PC-9 (cell line): Measurements from ENCODE around the gene ADIG. TPM values are rescaled to one million over a fixed set of nuclear protein-coding genes. Genes with fewer than 3 reads are reported as not detected.

Experiments
- BruUV-seq: library from RNA; stranded (reverse); fragments of 400-500 nt; replicated peaks from 2 replicates; lab custom pipeline; 2021; lab: Mats Ljungman, UMichigan
- CTCF ChIA-PET: fragments of 300-600 bp; sonication (Branson Sonifier 250); formaldehyde crosslinking; loops from one replicate; lab custom pipeline; 2022; ENCODE audit warnings: antibody characterized with exemption; lab: Charles Lee
- POLR2A ChIA-PET: fragments of 300-600 bp; sonication (Branson Sonifier 250); formaldehyde crosslinking; loops from one replicate; lab custom pipeline; 2022; ENCODE audit warnings: antibody characterized with exemption; ENCODE audit not compliant: unreplicated experiment; lab: Charles Lee
- DNase-seq, 2 experiments: peaks; one replicate each; pipeline versions ENCODE4 v3.0.0 to v3.0.0-alpha.2; 2015 to 2022; ENCODE audit warnings: mixed read lengths in 1 of 2
- H2AFZ ChIP-seq: fragments of 200-600 bp; sonication (generic); 2 replicates; pipeline ENCODE4 v1.8.1; 2017; ENCODE audit warnings: antibody characterized with exemption
- H3F3A ChIP-seq: fragments of 200-600 bp; sonication (generic); 2 replicates; pipeline ENCODE4 v1.8.1; 2017; ENCODE audit warnings: antibody characterized with exemption, mild to moderate bottlenecking, low read depth; ENCODE audit not compliant: insufficient read depth
- H3K27ac ChIP-seq: fragments of 200-600 bp; sonication (generic); 2 replicates; pipeline ENCODE4 v1.6.1; 2016; ENCODE audit warnings: mixed run types
- H3K27me3 ChIP-seq: fragments of 200-600 bp; sonication (generic); 2 replicates; pipeline ENCODE4 v1.6.1; 2016; ENCODE audit warnings: low read depth, mixed run types; ENCODE audit not compliant: insufficient read depth
- H3K36me3 ChIP-seq: fragments of 200-600 bp; sonication (generic); 2 replicates; pipeline ENCODE4 v1.6.1; 2016; ENCODE audit warnings: low read depth, mixed run types
- H3K4me1 ChIP-seq: fragments of 200-600 bp; sonication (generic); replicated peaks from 2 replicates; pipeline ENCODE4 v1.6.1; 2016; ENCODE audit warnings: mixed run types; ENCODE audit not compliant: insufficient read depth
- H3K4me2 ChIP-seq: fragments of 200-600 bp; sonication (generic); 2 replicates; pipeline ENCODE4 v1.6.1; 2017; ENCODE audit warnings: mixed run types
- H3K4me3 ChIP-seq: fragments of 200-600 bp; sonication (generic); 2 replicates; pipeline ENCODE4 v1.6.1; 2016; ENCODE audit warnings: mixed run types
- H3K79me2 ChIP-seq: fragments of 200-600 bp; sonication (generic); 2 replicates; pipeline ENCODE4 v1.6.1; 2017; ENCODE audit warnings: low read depth, mixed run types
- H3K9me2 ChIP-seq: fragments of 200-600 bp; sonication (generic); 2 replicates; pipeline ENCODE4 v1.8.1; 2017; ENCODE audit warnings: mild to moderate bottlenecking; ENCODE audit not compliant: insufficient read depth
- H3K9me3 ChIP-seq: fragments of 200-600 bp; sonication (generic); 2 replicates; pipeline ENCODE4 v1.8.1; 2016; ENCODE audit warnings: low read depth; ENCODE audit not compliant: insufficient read depth
- H4K20me1 ChIP-seq: fragments of 200-600 bp; sonication (generic); 2 replicates; pipeline ENCODE4 v1.8.1; 2017; ENCODE audit not compliant: insufficient read depth
- EZH2 ChIP-seq: fragments of 200-600 bp; sonication (generic); IDR thresholded peaks from 2 replicates; pipeline ENCODE4 v1.8.0; 2017; ENCODE audit warnings: antibody characterized with exemption, low read depth
- intact Hi-C: fragments of 100-400 bp; cut with micrococcal nuclease; formaldehyde crosslinking; loops from one replicate; pipeline ENCODE4 v1.10.0; 2022; ENCODE audit not compliant: unreplicated experiment
- total RNA-seq: library from RNA; stranded (reverse); gene quantifications from 2 replicates; pipeline ENCODE4 v1.2.3, GENCODE V29; 2021
- TF ChIP-seq, protein P1 (sequence below): fragments of 200-600 bp; sonication (generic); conservative IDR thresholded peaks from 2 replicates; pipeline ENCODE4 v1.6.1; 2017; ENCODE audit warnings: mixed run types, antibody characterized with exemption, mild to moderate bottlenecking, moderate library complexity

Gene ADIG
- total RNA-seq, 1 experiment from 2014 or later: not detected

DNA sequence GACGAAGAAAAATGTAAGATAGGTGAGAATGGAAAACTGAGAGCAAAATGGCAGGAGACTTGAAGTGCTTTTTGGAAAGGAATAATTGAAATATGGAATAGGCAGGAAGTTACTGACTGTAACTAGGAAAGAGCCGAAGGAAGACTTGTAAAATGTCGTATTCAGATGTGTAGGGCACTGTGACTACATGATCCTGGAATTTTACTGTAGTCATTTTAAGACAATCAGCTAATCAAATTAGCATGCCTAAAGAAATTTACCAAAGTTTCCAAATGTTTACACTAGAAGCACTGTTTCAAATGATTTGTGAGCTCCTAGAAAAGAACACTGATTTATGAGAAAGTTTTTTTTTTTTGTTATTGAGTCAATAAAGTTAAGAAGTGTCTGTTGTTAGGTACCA is 21.2 kb upstream of the ADIG start:
- no peak overlapping the region for H2AFZ ChIP-seq
- POLR2A ChIA-PET: no interaction called here

DNA sequence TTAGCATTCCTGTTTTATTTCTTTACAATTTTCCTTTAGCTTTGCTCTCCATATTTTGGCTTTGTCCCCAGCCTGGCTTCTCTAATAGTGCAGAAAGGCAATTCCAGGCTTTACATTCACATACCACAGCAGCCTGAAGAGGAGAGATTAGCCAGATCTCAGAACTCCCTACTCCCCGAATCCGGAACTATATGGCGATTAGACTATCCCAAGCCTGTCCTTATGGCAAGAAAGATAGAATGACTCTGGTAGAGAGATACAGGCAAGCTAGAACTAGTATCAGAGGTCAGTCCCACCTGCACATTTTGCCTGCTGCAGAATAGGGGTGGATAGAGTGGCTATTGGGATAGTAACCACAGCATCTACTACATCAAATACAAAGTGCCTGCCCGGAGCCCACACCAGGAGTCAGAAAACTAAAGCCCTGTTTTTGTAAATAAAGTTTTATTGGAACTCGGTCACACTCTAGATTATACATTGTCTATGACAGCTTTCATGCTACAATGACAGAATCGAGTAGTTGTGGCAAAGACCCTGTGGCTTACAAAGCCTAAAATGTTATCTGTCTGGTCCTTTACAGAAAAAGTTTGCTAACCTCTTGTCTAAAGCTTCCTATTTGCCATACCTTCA is 17.1 kb upstream of the ADIG start:
- Histone ChIP-seq H3K4me2 (no peak overlapping the region), H2AFZ (no peak overlapping the region), H3K9me2 (no peaks in the 10 kb centered on the region), H3K4me1 (no peaks in the 10 kb centered on the region), H3K27ac (no peak overlapping the region), H3K79me2 (no peaks in the 10 kb centered on the region), H4K20me1 (no peaks in the 10 kb centered on the region; the same call in 1 of the 2 replicates), H3K36me3 (peaks cover 23% of the 10 kb centered on the region), H3K9me3 (no peaks in the 10 kb centered on the region), H3F3A (no peaks in the 10 kb centered on the region; the same call in 1 of the 2 replicates), H3K27me3 (no peaks in the 10 kb centered on the region), H3K4me3 (no peak overlapping the region)
- no TSS peak for BruUV-seq
- POLR2A ChIA-PET: no interaction called here
- intact Hi-C loops: loop anchor here (10.0 kb wide), 1 partner anchor 59 kb away; no protein-coding TSS in a partner anchor
- CTCF ChIA-PET: no interaction called here
- TF ChIP-seq, protein P1, sequence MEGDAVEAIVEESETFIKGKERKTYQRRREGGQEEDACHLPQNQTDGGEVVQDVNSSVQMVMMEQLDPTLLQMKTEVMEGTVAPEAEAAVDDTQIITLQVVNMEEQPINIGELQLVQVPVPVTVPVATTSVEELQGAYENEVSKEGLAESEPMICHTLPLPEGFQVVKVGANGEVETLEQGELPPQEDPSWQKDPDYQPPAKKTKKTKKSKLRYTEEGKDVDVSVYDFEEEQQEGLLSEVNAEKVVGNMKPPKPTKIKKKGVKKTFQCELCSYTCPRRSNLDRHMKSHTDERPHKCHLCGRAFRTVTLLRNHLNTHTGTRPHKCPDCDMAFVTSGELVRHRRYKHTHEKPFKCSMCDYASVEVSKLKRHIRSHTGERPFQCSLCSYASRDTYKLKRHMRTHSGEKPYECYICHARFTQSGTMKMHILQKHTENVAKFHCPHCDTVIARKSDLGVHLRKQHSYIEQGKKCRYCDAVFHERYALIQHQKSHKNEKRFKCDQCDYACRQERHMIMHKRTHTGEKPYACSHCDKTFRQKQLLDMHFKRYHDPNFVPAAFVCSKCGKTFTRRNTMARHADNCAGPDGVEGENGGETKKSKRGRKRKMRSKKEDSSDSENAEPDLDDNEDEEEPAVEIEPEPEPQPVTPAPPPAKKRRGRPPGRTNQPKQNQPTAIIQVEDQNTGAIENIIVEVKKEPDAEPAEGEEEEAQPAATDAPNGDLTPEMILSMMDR: no peak
- no peak for TF ChIP-seq EZH2
- no peak for DNase-seq

More for the DNA sequence above, 21.2 kb upstream of the ADIG start:
- Histone ChIP-seq H3K4me1 (no peaks in the 10 kb centered on the region), H3K79me2 (no peaks in the 10 kb centered on the region), H3K36me3 (peaks cover 32% of the 10 kb centered on the region), H3K27me3 (no peaks in the 10 kb centered on the region), H3K27ac (no peak overlapping the region), H3F3A (peaks cover 4% of the 10 kb centered on the region), H3K4me3 (no peak overlapping the region), H3K9me3 (no peaks in the 10 kb centered on the region), H4K20me1 (no peaks in the 10 kb centered on the region; the same call in 1 of the 2 replicates), H3K9me2 (no peaks in the 10 kb centered on the region), H3K4me2 (no peak overlapping the region)
- no peak for DNase-seq
- no TSS peak for BruUV-seq
- CTCF ChIA-PET: no interaction called here
- no peak for TF ChIP-seq EZH2
- TF ChIP-seq, protein P1: no peak
- intact Hi-C loops: loop anchor here (10.0 kb wide), 1 partner anchor 55 kb away; no protein-coding TSS in a partner anchor

DNA sequence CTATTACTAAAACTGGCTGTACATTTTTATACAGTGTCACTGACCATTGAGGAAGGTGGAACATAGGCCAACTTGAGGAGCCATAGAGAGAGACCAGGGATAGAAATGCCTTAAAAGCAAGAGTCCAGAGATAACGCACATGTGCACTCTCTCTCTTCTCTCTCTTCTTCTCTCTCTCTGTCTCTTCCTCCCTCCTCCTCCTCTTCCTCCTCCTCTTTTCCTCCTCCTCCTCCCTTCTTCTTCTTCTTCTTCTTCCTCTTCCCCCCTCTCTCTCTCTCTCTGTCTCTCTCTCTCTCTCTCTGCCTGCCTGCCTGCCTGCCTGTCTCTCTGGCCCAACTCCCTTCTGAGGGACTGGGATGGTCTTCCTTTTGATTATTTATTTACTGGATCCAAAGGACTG is 16.3 kb upstream of the ADIG start:
- Histone ChIP-seq H3K9me2 (no peaks in the 10 kb centered on the region), H2AFZ (no peak overlapping the region), H3K4me2 (no peak overlapping the region), H3K9me3 (no peaks in the 10 kb centered on the region), H3K36me3 (peaks cover 19% of the 10 kb centered on the region; the same call in 1 of the 2 replicates), H3K79me2 (no peaks in the 10 kb centered on the region), H3K27me3 (no peaks in the 10 kb centered on the region), H3K27ac (no peak overlapping the region), H4K20me1 (no peaks in the 10 kb centered on the region; the same call in 1 of the 2 replicates), H3K4me1 (no peaks in the 10 kb centered on the region), H3F3A (no peaks in the 10 kb centered on the region; the same call in 1 of the 2 replicates), H3K4me3 (no peak overlapping the region)
- BruUV-seq: no TSS peak
- no peak for DNase-seq
- ChIA-PET POLR2A (no interaction called here), CTCF (no interaction called here)
- intact Hi-C loops: loop anchor here (10.0 kb wide), 1 partner anchor 60 kb away; no protein-coding TSS in a partner anchor
- no peak for TF ChIP-seq EZH2
- TF ChIP-seq, protein P1: no peak
